GM12865 (cell line): ENCODE results near the gene ADM2.
A peak's percentile ranks its signal among the peaks of the same experiment; 100 is the strongest.

Experiments used
- DNase-seq: peaks from one replicate; pipeline ENCODE4 v3.0.0; 2010; ENCODE audit warnings: low read depth
- H3K4me3 ChIP-seq: 2 replicates; pipeline ENCODE4 v1.5.1; 2011; ENCODE audit warnings: mild to moderate bottlenecking, low read depth, low read length, control low read depth
- TF ChIP-seq, protein P1 (sequence below): IDR thresholded peaks from 2 replicates; pipeline ENCODE4 v1.5.1; 2011; ENCODE audit warnings: low read length, control low read depth, low read depth, inconsistent platforms; ENCODE audit not compliant: insufficient read depth; ENCODE audit errors: missing control alignments

The ADM2 gene

GRCh38 chr22:50474710-50475651 lies 6.4 kb upstream of the ADM2 start, which contains the start of gene SBF1:
Gene SBF1 (minus strand): TSS chr22:50475035. CDS start chr22:50474840, 195 bp downstream.
- TF ChIP-seq, protein P1, sequence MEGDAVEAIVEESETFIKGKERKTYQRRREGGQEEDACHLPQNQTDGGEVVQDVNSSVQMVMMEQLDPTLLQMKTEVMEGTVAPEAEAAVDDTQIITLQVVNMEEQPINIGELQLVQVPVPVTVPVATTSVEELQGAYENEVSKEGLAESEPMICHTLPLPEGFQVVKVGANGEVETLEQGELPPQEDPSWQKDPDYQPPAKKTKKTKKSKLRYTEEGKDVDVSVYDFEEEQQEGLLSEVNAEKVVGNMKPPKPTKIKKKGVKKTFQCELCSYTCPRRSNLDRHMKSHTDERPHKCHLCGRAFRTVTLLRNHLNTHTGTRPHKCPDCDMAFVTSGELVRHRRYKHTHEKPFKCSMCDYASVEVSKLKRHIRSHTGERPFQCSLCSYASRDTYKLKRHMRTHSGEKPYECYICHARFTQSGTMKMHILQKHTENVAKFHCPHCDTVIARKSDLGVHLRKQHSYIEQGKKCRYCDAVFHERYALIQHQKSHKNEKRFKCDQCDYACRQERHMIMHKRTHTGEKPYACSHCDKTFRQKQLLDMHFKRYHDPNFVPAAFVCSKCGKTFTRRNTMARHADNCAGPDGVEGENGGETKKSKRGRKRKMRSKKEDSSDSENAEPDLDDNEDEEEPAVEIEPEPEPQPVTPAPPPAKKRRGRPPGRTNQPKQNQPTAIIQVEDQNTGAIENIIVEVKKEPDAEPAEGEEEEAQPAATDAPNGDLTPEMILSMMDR: no peak
- DNase-seq: peak; percentile 94
- peak within 1 kb of the TSS; percentile 71 for H3K4me3 ChIP-seq

- TF ChIP-seq, protein P1: no peak
- no peak for DNase-seq
- H3K4me3 ChIP-seq: no peak overlapping the region
These were observed 5.7 kb upstream of the ADM2 start for GRCh38 chr22:50475652-50476002.

- TF ChIP-seq, protein P1: no peak
- H3K4me3 ChIP-seq: no peak overlapping the region
- DNase-seq: no peak
These were observed 4.5 kb upstream of the ADM2 start for GRCh38 chr22:50476868-50477267.

- no peak overlapping the region for H3K4me3 ChIP-seq
- DNase-seq: no peak
- TF ChIP-seq, protein P1: no peak
These were observed 3.4 kb upstream of the ADM2 start for GRCh38 chr22:50477923-50478322.

- DNase-seq: no peak
- TF ChIP-seq, protein P1: no peak
- no peak overlapping the region for H3K4me3 ChIP-seq
These were observed 1.6 kb upstream of the ADM2 start for GRCh38 chr22:50479721-50480120.

- DNase-seq: no peak
- TF ChIP-seq, protein P1: no peak
- H3K4me3 ChIP-seq: peak overlapping the region; percentile 26; the same call in 1 of the 2 replicates
These were observed 301 bp upstream of the ADM2 start for GRCh38 chr22:50481045-50481439.
